Peyer's patch (tissue), 4 donors: ENCODE measurements around the gene URGCP.

Experiments used
- POLR2A ChIP-seq, 2 donors: fragments of 450-650 bp; IDR thresholded peaks; one replicate each; pipeline ENCODE4 v1.5.1; 2017; ENCODE audit warnings: antibody characterized with exemption in 2 of 2, mild to moderate bottlenecking in 2 of 2, moderate library complexity in 2 of 2
- TF ChIP-seq, protein P1 (sequence below), 6 experiments: fragments of 450-650 bp in 4 of 6; fragments of 200-600 bp in 2 of 6; sonication (generic) in 1 of 6; IDR thresholded peaks; one replicate each; pipeline ENCODE4 v1.5.1; 2017 to 2019; ENCODE audit warnings: antibody characterized with exemption in 6 of 6, mild to moderate bottlenecking in 3 of 6, moderate library complexity in 1 of 6

DNA sequence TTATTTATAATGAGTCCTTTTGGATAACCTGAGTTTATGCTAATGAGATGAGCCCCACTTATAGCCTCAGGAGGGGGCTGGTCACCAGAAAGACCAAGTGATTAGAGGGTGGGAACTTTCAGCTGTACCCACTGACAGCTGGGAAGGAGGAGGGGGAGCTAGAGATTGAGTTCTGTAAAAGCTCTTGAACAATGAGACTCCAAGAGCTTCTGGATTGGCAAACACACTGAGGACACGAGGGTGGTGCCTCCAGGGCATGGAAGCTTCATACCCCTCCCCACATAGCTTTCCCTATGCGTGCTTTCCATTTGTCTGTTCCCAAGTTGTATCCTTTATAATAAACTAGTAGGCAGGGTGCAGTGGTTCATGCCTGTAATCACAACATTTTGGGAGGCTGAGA is 57.3 kb downstream of the URGCP start:
- TF ChIP-seq, protein P1, sequence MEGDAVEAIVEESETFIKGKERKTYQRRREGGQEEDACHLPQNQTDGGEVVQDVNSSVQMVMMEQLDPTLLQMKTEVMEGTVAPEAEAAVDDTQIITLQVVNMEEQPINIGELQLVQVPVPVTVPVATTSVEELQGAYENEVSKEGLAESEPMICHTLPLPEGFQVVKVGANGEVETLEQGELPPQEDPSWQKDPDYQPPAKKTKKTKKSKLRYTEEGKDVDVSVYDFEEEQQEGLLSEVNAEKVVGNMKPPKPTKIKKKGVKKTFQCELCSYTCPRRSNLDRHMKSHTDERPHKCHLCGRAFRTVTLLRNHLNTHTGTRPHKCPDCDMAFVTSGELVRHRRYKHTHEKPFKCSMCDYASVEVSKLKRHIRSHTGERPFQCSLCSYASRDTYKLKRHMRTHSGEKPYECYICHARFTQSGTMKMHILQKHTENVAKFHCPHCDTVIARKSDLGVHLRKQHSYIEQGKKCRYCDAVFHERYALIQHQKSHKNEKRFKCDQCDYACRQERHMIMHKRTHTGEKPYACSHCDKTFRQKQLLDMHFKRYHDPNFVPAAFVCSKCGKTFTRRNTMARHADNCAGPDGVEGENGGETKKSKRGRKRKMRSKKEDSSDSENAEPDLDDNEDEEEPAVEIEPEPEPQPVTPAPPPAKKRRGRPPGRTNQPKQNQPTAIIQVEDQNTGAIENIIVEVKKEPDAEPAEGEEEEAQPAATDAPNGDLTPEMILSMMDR (IDR thresholded peaks at IDR 0.05) = no peak
- TF ChIP-seq POLR2A (IDR thresholded peaks at IDR 0.05) = no peak
